GM19240 (cell line): ENCODE results near the gene SDK1.
"Not testable (repeated sequence)": the region's sequence is repeated elsewhere in the genome, so short reads cannot be mapped to it uniquely, and the experiment has no call there.

Experiments
- DNase-seq: peaks from one replicate; pipeline ENCODE4 v3.0.0; 2011; ENCODE audit warnings: low spot score; ENCODE audit not compliant: insufficient read length

SDK1 gene

DNA sequence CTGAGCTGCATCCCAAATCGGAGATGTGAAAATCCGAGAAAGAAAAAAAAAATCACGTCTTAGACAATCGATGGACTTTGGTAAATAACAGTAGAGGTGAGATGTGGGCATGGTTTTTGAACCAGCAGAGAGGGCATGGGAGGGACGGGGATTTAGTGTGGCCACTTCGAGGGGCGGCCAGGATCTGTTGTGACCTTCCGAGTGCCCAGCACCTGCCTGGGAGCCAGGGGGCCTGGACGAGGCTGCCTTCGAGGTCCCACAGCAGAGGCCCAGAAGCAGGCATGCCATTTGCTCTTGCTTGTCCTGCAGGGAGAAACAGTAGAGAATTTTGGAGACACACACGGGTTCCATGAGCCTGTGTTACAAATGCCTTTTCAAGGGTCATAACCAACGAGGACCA lies 911.3 kb downstream of the SDK1 start:
- no peak for DNase-seq

GRCh38 chr7:4214291-4215155 lies 913.5 kb downstream of the SDK1 start:
- no peak for DNase-seq

DNA sequence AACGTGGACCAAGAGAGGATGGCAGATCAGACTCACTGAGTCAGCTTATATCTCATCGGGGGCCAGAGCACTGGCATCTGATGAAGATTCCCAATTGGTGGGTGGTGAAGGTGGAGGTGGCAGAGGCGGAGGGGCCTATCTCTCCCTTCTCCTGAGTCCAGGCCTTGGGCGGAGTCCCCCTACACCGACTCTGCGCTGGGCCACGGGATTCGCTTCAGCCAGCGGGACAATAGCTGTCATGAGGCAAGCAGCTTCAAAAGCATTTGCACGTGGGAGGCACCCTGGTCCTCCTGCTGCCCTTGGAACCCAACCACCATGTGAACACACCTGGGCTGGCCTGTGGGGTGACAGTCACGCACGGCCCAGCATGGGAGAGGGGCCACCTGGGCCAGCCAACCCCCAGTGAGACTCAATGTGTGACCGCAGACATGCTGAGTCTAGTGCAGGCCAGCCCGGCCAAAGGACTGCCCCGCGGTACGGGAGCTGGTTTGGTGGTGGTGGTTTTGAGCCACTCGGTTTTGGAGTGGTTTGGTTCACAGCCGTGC lies 914.2 kb downstream of the SDK1 start:
- DNase-seq, result no peak

DNA sequence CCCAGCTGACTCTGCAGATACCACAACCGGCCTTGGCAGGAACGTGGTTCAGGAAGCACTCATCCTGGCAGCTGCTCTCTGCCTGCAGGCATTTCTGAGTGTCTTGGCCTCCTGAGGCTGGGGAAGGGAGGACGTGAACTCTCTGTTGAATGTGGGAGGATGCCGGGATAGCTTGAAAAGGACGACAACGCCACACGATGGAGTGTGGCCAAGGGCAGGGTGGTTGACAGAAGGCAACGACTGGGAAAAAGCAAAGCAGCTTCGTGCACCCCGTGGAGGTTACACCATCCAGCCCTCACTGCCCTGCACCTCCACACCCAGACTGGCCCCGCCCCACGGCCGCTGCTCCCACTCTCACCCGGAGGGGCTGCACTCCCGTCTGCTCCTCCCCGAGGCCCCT lies 915.0 kb downstream of the SDK1 start:
- DNase-seq, result no peak

GRCh38 chr7:4217126-4217660 lies 916.1 kb downstream of the SDK1 start:
- not testable (repeated sequence) for DNase-seq

DNA sequence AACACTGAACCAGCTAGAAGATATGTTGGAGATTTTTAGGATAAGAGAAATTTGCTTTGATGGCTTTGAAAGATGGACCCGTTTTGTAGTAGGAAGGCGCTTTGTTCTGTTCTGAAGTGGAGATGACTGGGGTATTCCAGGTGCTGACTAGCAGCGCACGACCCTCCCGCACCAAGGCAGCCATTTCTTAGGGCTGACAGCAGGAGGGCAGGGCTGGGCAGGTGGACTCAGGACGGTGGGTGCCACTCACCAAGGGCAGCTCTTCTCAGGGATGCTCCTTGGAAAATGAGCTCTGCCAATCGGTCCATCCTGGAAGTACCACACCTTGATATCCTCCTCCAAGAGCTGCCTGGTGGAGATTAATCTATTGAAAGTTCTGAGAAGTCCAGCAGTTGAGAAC lies 917.4 kb downstream of the SDK1 start:
- no peak for DNase-seq

GRCh38 chr7:4220011-4220410 lies 919.0 kb downstream of the SDK1 start:
- DNase-seq, result no peak

DNA sequence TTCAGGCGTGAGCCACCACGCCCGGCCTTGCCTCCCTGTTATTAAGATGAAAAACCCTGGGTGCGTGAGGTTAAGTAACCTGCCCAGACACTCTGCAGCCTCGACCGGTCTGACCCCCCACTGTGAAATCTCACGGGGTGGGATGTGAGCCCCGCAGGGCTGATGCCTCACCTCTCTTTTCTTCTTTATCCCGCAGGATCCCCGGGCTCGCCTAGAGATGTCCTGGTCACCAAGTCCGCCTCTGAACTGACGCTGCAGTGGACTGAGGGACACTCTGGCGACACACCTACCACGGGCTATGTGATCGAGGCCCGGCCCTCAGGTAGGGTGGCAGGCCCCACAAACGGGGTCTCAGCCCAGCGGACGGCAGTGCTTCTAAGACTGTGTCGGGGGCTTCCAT lies 920.0 kb downstream of the SDK1 start:
- DNase-seq, result no peak

DNA sequence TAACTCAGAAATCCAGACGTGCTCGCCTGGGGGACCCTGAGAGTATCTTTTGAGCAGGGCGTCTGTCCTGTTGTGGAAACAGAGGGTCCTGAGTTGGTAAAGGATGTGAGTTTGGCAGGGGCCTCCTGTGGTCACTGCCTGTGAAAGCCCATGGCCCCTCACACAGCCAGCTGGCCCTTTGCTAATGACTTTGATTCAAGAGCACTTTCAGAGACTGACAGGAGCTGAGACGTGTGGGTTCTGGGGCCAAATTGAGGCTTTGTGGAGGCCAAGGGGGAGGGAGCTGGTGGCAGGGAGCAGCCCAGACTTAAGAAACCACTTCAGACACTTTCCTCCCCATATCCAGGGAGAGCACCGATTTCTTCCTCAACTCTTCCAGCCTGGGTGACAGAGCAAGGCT lies 921.6 kb downstream of the SDK1 start:
- no peak for DNase-seq

GRCh38 chr7:4225361-4225771 lies 924.3 kb downstream of the SDK1 start:
- DNase-seq, result no peak

DNA sequence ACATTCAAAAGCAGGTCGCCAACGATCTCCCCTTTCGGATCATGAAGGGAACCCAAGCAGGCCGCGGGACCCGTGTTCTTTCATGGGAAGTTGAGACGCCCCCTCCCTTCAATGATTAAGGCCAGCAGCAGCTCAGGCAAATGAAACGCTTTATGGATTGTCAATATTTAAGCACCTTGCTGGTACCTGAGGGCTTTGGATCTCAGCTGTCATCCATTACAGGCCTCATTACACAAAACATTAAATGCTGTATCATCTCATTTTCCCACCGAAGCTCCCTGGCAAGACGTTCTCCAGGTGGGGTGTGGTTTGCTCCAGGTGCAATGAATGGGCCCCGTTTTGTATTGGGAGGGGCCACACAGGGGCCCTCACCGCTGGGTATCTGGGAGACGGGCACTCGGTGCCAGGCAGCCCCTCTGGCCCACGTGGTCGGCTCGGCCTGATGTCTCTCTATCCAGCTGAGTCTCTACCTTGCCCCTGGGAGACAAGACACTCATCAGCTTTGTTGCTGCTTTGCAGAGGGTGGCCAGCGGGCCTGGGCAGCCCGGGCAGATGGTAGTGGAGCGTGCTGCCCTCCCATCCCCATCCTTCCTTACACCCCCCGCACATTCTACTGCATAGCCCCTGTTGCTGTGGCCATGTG lies 925.0 kb downstream of the SDK1 start:
- no peak for DNase-seq

- no peak for DNase-seq
These were observed 925.5 kb downstream of the SDK1 start for GRCh38 chr7:4226524-4226882.

DNA sequence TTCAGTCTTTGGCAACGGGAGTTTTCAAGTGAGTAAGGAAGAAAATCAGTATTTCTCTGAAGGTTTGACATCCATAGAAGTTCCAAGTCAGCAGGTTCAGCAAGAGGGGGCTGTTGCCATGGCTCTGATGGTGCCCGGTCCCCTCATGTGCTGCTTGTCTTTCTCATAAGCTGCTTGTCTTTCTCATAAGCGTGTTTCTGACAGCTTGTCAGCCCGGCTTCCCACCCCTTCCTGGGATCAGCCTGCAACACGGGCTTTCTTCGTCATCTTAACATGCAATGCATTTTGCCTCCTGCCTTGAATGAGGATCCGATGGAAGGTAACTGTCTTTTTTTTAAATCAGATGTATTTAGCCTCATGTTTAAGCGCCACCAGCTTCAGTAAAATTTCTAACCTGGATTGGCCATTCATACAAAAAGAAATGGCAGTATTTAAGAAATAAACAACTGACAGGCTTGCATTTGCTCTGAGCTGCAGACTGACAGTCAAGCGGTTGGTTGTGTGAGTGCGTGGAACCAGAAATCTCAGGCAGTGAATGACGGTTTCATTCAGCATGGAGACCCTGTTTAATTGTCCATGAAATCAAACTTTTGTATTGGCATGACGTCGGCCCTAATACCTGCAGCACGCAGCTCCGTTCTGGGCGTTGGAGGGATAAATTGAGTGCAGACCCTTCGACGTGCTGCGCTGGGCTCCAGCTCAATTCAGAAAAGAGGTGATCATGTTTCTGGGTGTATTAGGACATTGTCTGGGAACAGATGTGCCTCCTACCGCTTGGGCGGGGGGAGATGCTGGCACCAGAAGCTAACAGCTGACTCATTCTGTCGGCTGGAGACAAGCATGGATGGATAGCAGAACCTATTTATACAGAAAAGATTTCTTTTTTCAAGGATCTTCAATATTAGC lies 926.3 kb downstream of the SDK1 start:
- DNase-seq, result no peak

GRCh38 chr7:4230352-4230751 lies 929.3 kb downstream of the SDK1 start:
- DNase-seq, result no peak

DNA sequence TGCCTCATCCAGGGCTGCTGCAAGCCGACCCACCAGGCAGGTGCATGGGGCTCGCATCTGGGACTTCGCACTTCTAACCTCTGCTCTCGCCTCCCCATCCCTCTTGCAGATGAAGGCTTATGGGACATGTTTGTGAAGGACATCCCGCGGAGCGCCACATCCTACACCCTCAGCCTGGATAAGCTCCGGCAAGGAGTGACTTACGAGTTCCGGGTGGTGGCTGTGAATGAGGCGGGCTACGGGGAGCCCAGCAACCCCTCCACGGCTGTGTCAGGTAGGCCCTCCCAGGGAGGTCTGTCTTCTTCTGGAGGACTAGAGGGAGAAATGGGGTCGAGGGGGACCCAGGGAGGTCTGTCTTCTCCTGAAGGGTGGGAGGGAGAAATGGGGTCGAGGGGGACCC lies 932.1 kb downstream of the SDK1 start:
- DNase-seq, result no peak

DNA sequence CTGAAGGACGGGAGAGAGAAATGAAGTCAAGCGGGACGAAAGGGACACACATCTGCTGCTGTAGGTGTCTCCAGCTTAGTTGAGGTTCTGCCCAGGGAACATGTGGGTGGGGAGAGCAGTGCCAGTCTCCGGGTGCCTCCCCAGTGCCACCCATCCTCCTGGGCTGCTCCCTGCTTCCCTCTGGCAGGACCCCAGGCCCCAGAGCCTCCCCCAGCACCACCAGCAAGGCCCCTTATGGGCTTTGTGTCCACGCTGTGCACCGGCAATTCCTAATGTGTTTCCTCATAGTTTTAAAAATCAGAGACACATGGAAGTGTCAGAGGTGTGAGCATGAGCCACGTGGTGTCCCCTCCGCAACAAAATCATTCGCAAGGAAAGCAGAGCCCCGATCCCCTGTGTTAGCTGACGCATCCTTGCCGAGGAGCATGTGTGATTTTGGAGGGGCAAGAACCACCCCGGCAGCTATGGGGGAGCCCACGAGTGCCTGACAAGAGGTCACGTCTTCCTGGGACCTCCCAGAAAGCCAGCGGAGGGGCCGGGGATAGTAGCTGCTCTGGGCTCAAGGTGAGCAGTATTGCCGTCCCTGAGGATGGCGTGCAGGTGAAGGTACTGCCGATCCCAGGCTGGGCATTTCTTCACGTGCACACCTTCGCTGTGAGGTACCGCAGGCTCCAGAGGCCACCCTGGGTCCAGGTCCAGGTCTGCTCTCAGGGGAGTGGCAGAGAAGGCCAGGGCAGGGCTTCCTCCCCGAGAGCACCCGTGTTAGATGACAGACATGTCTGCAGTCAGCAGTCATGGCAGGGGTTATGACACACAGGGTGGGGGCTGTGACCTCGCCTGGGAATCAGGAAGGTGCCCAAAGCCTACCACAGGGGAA lies 932.8 kb downstream of the SDK1 start:
- no peak for DNase-seq

GRCh38 chr7:4234498-4234855 lies 933.4 kb downstream of the SDK1 start:
- DNase-seq, result no peak

DNA sequence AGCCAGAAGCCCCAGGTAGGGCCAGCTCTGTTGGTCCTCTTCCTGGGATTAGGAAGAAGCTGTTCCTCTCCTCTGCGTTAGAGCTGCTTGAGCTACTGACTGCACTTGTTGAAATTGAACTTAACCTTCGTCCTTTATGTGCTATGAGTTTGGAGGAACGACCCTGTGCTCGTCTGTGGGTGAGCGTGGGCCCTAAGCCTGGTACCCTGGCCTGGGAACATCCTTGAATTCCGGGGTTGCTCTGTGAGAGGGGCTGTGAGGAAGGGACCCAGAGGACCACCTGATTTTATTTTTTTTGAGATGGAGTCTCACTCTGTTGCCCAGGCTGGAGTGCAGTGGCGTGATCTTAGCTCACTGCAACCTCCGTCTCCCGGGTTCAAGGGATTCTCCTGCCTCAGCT lies 933.8 kb downstream of the SDK1 start:
- DNase-seq, result no peak

- no peak for DNase-seq
These were observed 934.5 kb downstream of the SDK1 start for GRCh38 chr7:4235596-4235995.

DNA sequence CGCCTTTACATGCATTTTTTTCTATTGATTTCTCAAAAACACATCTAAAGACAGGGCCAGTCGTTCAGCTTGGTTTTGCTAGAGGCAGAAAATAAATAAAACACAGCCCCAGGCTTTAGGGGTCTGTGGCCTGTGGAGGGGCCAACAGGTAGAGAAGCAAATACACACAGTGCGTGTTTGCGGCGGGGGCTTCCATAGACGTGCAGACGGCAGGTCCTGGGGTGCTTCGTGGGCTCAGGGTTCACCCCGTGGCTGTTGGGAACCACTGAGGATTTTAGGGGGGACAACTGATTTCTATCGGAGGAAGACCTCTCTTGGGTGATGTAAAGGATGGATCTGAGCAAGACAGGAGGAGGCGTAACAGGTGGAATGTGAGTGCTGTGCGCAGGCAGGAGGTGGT lies 935.3 kb downstream of the SDK1 start:
- DNase-seq, result no peak

- DNase-seq, result not testable (repeated sequence)
These were observed 935.8 kb downstream of the SDK1 start for GRCh38 chr7:4236873-4237272.
